Neural progenitor cell (in vitro differentiated cells): Measurements from ENCODE around the gene RERE. TPM values are rescaled to one million over a fixed set of nuclear protein-coding genes. Genes with fewer than 3 reads are reported as not detected.

Experiments used
- DNase-seq: peaks from one replicate; pipeline ENCODE4 v3.0.0-alpha.2; 2016; ENCODE audit warnings: low spot score
- H2AFZ ChIP-seq: fragments of 200-600 bp; sonication (generic); replicated peaks from 2 replicates; pipeline ENCODE4 v1.6.1; 2016; ENCODE audit warnings: antibody characterized with exemption
- H3F3A ChIP-seq: fragments of 200-600 bp; sonication (generic); 2 replicates; pipeline ENCODE4 v1.6.1; 2016; ENCODE audit warnings: antibody characterized with exemption, low read depth
- H3K27ac ChIP-seq: fragments of 200-600 bp; sonication (generic); 2 replicates; pipeline ENCODE4 v1.5.1; 2016; ENCODE audit warnings: mild to moderate bottlenecking
- H3K27me3 ChIP-seq: fragments of 200-600 bp; sonication (generic); 2 replicates; pipeline ENCODE4 v1.6.1; 2016; ENCODE audit warnings: mild to moderate bottlenecking, moderate library complexity
- H3K36me3 ChIP-seq: fragments of 200-600 bp; sonication (generic); 2 replicates; pipeline ENCODE4 v1.5.1; 2016
- H3K4me1 ChIP-seq: fragments of 200-600 bp; sonication (generic); 2 replicates; pipeline ENCODE4 v1.6.1; 2016; ENCODE audit warnings: mixed run types
- H3K4me2 ChIP-seq: fragments of 200-600 bp; sonication (generic); 2 replicates; pipeline ENCODE4 v1.6.1; 2016
- H3K4me3 ChIP-seq: fragments of 200-600 bp; sonication (generic); 2 replicates; pipeline ENCODE4 v1.5.1; 2016
- H3K79me2 ChIP-seq: fragments of 200-600 bp; sonication (generic); 2 replicates; pipeline ENCODE4 v1.6.1; 2016; ENCODE audit warnings: low read depth
- H3K9ac ChIP-seq: fragments of 200-600 bp; sonication (generic); 2 replicates; pipeline ENCODE4 v1.6.1; 2016
- H3K9me3 ChIP-seq: fragments of 200-600 bp; sonication (generic); 2 replicates; pipeline ENCODE4 v1.5.1; 2016; ENCODE audit warnings: low read depth
- H4K20me1 ChIP-seq: fragments of 200-600 bp; sonication (generic); 2 replicates; pipeline ENCODE4 v1.6.1; 2016; ENCODE audit warnings: low read depth
- H3K27ac Mint-ChIP-seq: 3 replicates; pipeline ENCODE4 v1.8.0; 2021; ENCODE audit warnings: mixed read lengths
- H3K27me3 Mint-ChIP-seq: 2 replicates; pipeline ENCODE4 v1.8.0; 2022; ENCODE audit warnings: low read depth, mild to moderate bottlenecking, inconsistent platforms, moderate library complexity, mixed read lengths; ENCODE audit not compliant: insufficient read depth
- H3K36me3 Mint-ChIP-seq: 3 replicates; pipeline ENCODE4 v1.8.0; 2021; ENCODE audit warnings: mixed read lengths
- H3K4me1 Mint-ChIP-seq: 3 replicates; pipeline ENCODE4 v1.8.0; 2021; ENCODE audit warnings: mixed read lengths
- H3K4me3 Mint-ChIP-seq: 3 replicates; pipeline ENCODE4 v1.8.0; 2021; ENCODE audit warnings: mild to moderate bottlenecking, moderate library complexity, mixed read lengths
- H3K9me3 Mint-ChIP-seq: 3 replicates; pipeline ENCODE4 v1.8.0; 2020; ENCODE audit warnings: mixed read lengths
- CTCF ChIP-seq: fragments of 200-600 bp; sonication (generic); IDR thresholded peaks from 2 replicates; pipeline ENCODE4 v1.5.1; 2017; ENCODE audit warnings: antibody characterized with exemption, mild to moderate bottlenecking
- EZH2 ChIP-seq: fragments of 200-600 bp; sonication (generic); IDR thresholded peaks from 2 replicates; pipeline ENCODE4 v1.6.1; 2017; ENCODE audit warnings: antibody characterized with exemption, mild to moderate bottlenecking, moderate library complexity
- EZH2phosphoT487 ChIP-seq: fragments of 200-600 bp; sonication (generic); IDR thresholded peaks from 2 replicates; pipeline ENCODE4 v1.6.1; 2017; ENCODE audit warnings: antibody characterized with exemption
- total RNA-seq: library from RNA; depleted of rRNA; stranded (reverse); fragments of >200 nt; gene quantifications from 2 replicates; pipeline ENCODE4 v1.2.3, GENCODE V29; 2015; ENCODE audit warnings: low replicate concordance

Gene RERE
- total RNA-seq, 1 donor from 2014 or later, result 29.8 TPM

GRCh38 chr1:8685463-8685862 lies 132.0 kb downstream of the RERE start:
- Histone ChIP-seq H3K79me2 (peaks cover 100% of the 10 kb centered on the region), H3K4me2 (no peak overlapping the region), H3K4me3 (no peak overlapping the region), H3K9me3 (no peaks in the 10 kb centered on the region), H4K20me1 (peaks cover 100% of the 10 kb centered on the region), H3F3A (peaks cover 11% of the 10 kb centered on the region), H3K9ac (no peak overlapping the region), H3K4me1 (peaks cover 47% of the 10 kb centered on the region), H3K36me3 (no peaks in the 10 kb centered on the region), H2AFZ (no peak overlapping the region), H3K27ac (no peak overlapping the region), H3K27me3 (no peaks in the 10 kb centered on the region)
- peaks cover 24% of the 10 kb centered on the region for H3K36me3 Mint-ChIP-seq
- H3K27ac Mint-ChIP-seq, result no peak overlapping the region
- no peak overlapping the region for H3K4me3 Mint-ChIP-seq
- peaks cover 28% of the 10 kb centered on the region for H3K4me1 Mint-ChIP-seq
- TF ChIP-seq EZH2phosphoT487, result no peak
- TF ChIP-seq EZH2, result no peak
- TF ChIP-seq CTCF, result no peak
- DNase-seq, result no peak
- H3K27me3 Mint-ChIP-seq, result no peaks in the 10 kb centered on the region
- peaks cover 13% of the 10 kb centered on the region for H3K9me3 Mint-ChIP-seq

- no peak for DNase-seq
- Histone ChIP-seq H2AFZ (no peak overlapping the region), H3K9me3 (no peaks in the 10 kb centered on the region), H3K4me1 (peaks cover 55% of the 10 kb centered on the region), H3K36me3 (no peaks in the 10 kb centered on the region), H3K9ac (no peak overlapping the region), H4K20me1 (peaks cover 100% of the 10 kb centered on the region), H3F3A (peaks cover 11% of the 10 kb centered on the region), H3K4me3 (no peak overlapping the region), H3K27me3 (no peaks in the 10 kb centered on the region), H3K79me2 (peaks cover 100% of the 10 kb centered on the region), H3K27ac (no peak overlapping the region), H3K4me2 (no peak overlapping the region)
- H3K4me1 Mint-ChIP-seq, result peaks cover 28% of the 10 kb centered on the region
- no peaks in the 10 kb centered on the region for H3K27me3 Mint-ChIP-seq
- no peak overlapping the region for H3K27ac Mint-ChIP-seq
- TF ChIP-seq EZH2 (no peak), EZH2phosphoT487 (no peak), CTCF (no peak)
- peaks cover 18% of the 10 kb centered on the region for H3K36me3 Mint-ChIP-seq
- peaks cover 7% of the 10 kb centered on the region for H3K9me3 Mint-ChIP-seq
- no peak overlapping the region for H3K4me3 Mint-ChIP-seq
Observed at GRCh38 chr1:8684590-8684989, 132.8 kb downstream of the RERE start.

GRCh38 chr1:8682573-8682972 lies 134.9 kb downstream of the RERE start:
- H3K9me3 Mint-ChIP-seq, result no peaks in the 10 kb centered on the region
- no peak overlapping the region for H3K4me3 Mint-ChIP-seq
- H2AFZ ChIP-seq, result no peak overlapping the region
- no peaks in the 10 kb centered on the region for H3K9me3 ChIP-seq
- no peak overlapping the region for H3K9ac ChIP-seq
- H3K36me3 Mint-ChIP-seq, result peaks cover 16% of the 10 kb centered on the region
- peaks cover 59% of the 10 kb centered on the region for H3K4me1 ChIP-seq
- H4K20me1 ChIP-seq, result peaks cover 100% of the 10 kb centered on the region
- TF ChIP-seq EZH2phosphoT487 (no peak), EZH2 (no peak), CTCF (no peak)
- no peaks in the 10 kb centered on the region for H3K27me3 ChIP-seq
- no peaks in the 10 kb centered on the region for H3K36me3 ChIP-seq
- peaks cover 100% of the 10 kb centered on the region for H3K79me2 ChIP-seq
- H3F3A ChIP-seq, result peaks cover 11% of the 10 kb centered on the region
- DNase-seq, result no peak
- H3K4me1 Mint-ChIP-seq, result peaks cover 34% of the 10 kb centered on the region
- no peak overlapping the region for H3K27ac ChIP-seq
- no peak overlapping the region for H3K27ac Mint-ChIP-seq
- peak overlapping the region; percentile 36 for H3K4me2 ChIP-seq
- H3K27me3 Mint-ChIP-seq, result no peaks in the 10 kb centered on the region
- H3K4me3 ChIP-seq, result no peak overlapping the region
